Loucy (cell line): ENCODE measurements around the gene GAS2L3.

Experiments
- H2AFZ ChIP-seq: fragments of 200-600 bp; sonication (generic); 2 replicates; pipeline ENCODE4 v1.6.0; 2016; ENCODE audit warnings: antibody characterized with exemption, mild to moderate bottlenecking, low read length, moderate library complexity
- H3F3A ChIP-seq: fragments of 200-600 bp; 2 replicates; pipeline ENCODE4 v1.6.0; 2016; ENCODE audit warnings: antibody characterized with exemption, low read depth, mild to moderate bottlenecking
- H3K27me3 ChIP-seq: fragments of 200-600 bp; sonication (generic); 2 replicates; pipeline ENCODE4 v1.6.1; 2014; ENCODE audit warnings: low read length, mild to moderate bottlenecking; ENCODE audit not compliant: insufficient read depth, poor library complexity, severe bottlenecking
- H3K36me3 ChIP-seq: fragments of 200-600 bp; sonication (generic); 2 replicates; pipeline ENCODE4 v1.6.1; 2016; ENCODE audit warnings: low read length; ENCODE audit not compliant: insufficient read depth
- H3K4me1 ChIP-seq: fragments of 200-600 bp; sonication (generic); 2 replicates; pipeline ENCODE4 v1.5.1; 2014; ENCODE audit warnings: low read length, mild to moderate bottlenecking; ENCODE audit not compliant: insufficient read depth, poor library complexity, severe bottlenecking
- H3K4me2 ChIP-seq: fragments of 200-600 bp; sonication (generic); 2 replicates; pipeline ENCODE4 v1.6.0; 2014; ENCODE audit warnings: antibody characterized with exemption, low read length, low read depth, mild to moderate bottlenecking; ENCODE audit not compliant: poor library complexity, severe bottlenecking
- H3K4me3 ChIP-seq: fragments of 200-600 bp; sonication (generic); 2 replicates; pipeline ENCODE4 v1.5.1; 2014; ENCODE audit warnings: low read length, mild to moderate bottlenecking, mixed read lengths; ENCODE audit not compliant: poor library complexity, severe bottlenecking
- H3K79me2 ChIP-seq: fragments of 200-600 bp; sonication (generic); 2 replicates; pipeline ENCODE4 v1.6.1; 2014; ENCODE audit warnings: low read length; ENCODE audit not compliant: insufficient read depth
- H3K9ac ChIP-seq: fragments of 200-600 bp; sonication (generic); 2 replicates; pipeline ENCODE4 v1.6.0; 2014; ENCODE audit warnings: mild to moderate bottlenecking, low read depth, low read length, moderate library complexity; ENCODE audit not compliant: poor library complexity, severe bottlenecking
- H3K9me2 ChIP-seq: fragments of 200-600 bp; sonication (generic); replicated peaks from 2 replicates; pipeline ENCODE4 v1.6.1; 2016; ENCODE audit warnings: low read depth, low read length, mixed read lengths
- H3K9me3 ChIP-seq: fragments of 200-600 bp; sonication (generic); 2 replicates; pipeline ENCODE4 v1.6.1; 2014; ENCODE audit warnings: mild to moderate bottlenecking, antibody characterized with exemption, low read length, low read depth; ENCODE audit not compliant: insufficient read depth
- H4K20me1 ChIP-seq: fragments of 200-600 bp; sonication (generic); 2 replicates; pipeline ENCODE4 v1.6.0; 2014; ENCODE audit warnings: antibody characterized with exemption, low read length, mild to moderate bottlenecking; ENCODE audit not compliant: insufficient read depth, poor library complexity, severe bottlenecking
- CTCF ChIP-seq: fragments of 200-600 bp; sonication (generic); conservative IDR thresholded peaks from 2 replicates; pipeline ENCODE4 v1.5.1; 2014; ENCODE audit warnings: mild to moderate bottlenecking, antibody characterized with exemption, low read length
- EZH2phosphoT487 ChIP-seq: fragments of 200-600 bp; IDR thresholded peaks from 2 replicates; pipeline ENCODE4 v1.6.1; 2018; ENCODE audit warnings: antibody characterized with exemption, mild to moderate bottlenecking, moderate library complexity, borderline replicate concordance

The GAS2L3 gene

DNA sequence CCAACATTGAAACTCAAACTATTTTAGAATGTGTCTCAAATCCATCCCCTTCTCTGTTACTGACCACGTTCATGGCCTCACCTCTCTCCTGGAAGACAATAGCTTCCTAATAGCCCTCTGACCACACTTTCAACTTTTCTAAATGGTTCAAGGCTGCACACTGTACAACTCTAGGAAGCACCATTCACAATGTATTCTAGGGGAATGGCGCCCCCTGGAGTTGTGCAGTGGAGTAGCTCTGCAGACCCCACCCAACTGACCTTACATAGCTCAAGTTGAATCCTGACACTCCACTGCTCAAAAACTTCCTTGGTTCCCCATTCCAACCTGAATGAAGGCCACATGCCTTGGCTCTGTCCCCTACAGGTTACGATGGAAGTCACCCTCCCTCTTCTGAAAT is 77.6 kb downstream of the GAS2L3 start:
- Histone ChIP-seq H2AFZ (no peak overlapping the region), H3K4me1 (no peaks in the 10 kb centered on the region), H3K36me3 (no peaks in the 10 kb centered on the region), H3K79me2 (no peaks in the 10 kb centered on the region), H3F3A (no peaks in the 10 kb centered on the region), H3K27me3 (no peaks in the 10 kb centered on the region), H3K9ac (no peak overlapping the region), H3K4me3 (no peak overlapping the region), H3K4me2 (no peak overlapping the region), H3K9me3 (no peaks in the 10 kb centered on the region), H3K9me2 (no peaks in the 10 kb centered on the region), H4K20me1 (no peaks in the 10 kb centered on the region)
- TF ChIP-seq CTCF: peak; percentile 26; the same call in 1 of the 2 replicates
- no peak for TF ChIP-seq EZH2phosphoT487

- Histone ChIP-seq H3K9me2 (no peaks in the 10 kb centered on the region), H3K27me3 (no peaks in the 10 kb centered on the region), H3K4me2 (no peak overlapping the region), H3K4me1 (no peaks in the 10 kb centered on the region), H3K79me2 (no peaks in the 10 kb centered on the region), H3K4me3 (no peak overlapping the region), H3K9me3 (no peaks in the 10 kb centered on the region), H3K36me3 (no peaks in the 10 kb centered on the region), H3K9ac (no peak overlapping the region), H4K20me1 (no peaks in the 10 kb centered on the region), H2AFZ (no peak overlapping the region), H3F3A (no peaks in the 10 kb centered on the region)
- TF ChIP-seq CTCF: no peak
- no peak for TF ChIP-seq EZH2phosphoT487
Measured at GRCh38 chr12:100651694-100652093, 78.2 kb downstream of the GAS2L3 start.

- no peak overlapping the region for H2AFZ ChIP-seq
- no peaks in the 10 kb centered on the region for H3K36me3 ChIP-seq
- H3K4me3 ChIP-seq: no peak overlapping the region
- no peaks in the 10 kb centered on the region for H3K4me1 ChIP-seq
- no peaks in the 10 kb centered on the region for H3K9me2 ChIP-seq
- H3K4me2 ChIP-seq: no peak overlapping the region
- no peaks in the 10 kb centered on the region for H3K9me3 ChIP-seq
- TF ChIP-seq EZH2phosphoT487 (no peak), CTCF (no peak)
- no peaks in the 10 kb centered on the region for H3K27me3 ChIP-seq
- H3K9ac ChIP-seq: no peak overlapping the region
- H3K79me2 ChIP-seq: no peaks in the 10 kb centered on the region
- no peaks in the 10 kb centered on the region for H4K20me1 ChIP-seq
- H3F3A ChIP-seq: no peaks in the 10 kb centered on the region
Measured at GRCh38 chr12:100652488-100652887, 79.0 kb downstream of the GAS2L3 start.
